HG03135 (cell line): ENCODE measurements around the gene ME3.
"Not testable (repeated sequence)": the region's sequence is repeated elsewhere in the genome, so short reads cannot be mapped to it uniquely, and the experiment has no call there.

Source experiments
- ATAC-seq: cut with Tn5 transposase; IDR thresholded peaks from one replicate; pipeline ENCODE4 v1.9.1; 2021; ENCODE audit warnings: mild to moderate bottlenecking, moderate library complexity; ENCODE audit not compliant: unreplicated experiment

The ME3 gene

GRCh38 chr11:86565801-86566312, 106.6 kb downstream of the ME3 start:
- no peak for ATAC-seq

DNA sequence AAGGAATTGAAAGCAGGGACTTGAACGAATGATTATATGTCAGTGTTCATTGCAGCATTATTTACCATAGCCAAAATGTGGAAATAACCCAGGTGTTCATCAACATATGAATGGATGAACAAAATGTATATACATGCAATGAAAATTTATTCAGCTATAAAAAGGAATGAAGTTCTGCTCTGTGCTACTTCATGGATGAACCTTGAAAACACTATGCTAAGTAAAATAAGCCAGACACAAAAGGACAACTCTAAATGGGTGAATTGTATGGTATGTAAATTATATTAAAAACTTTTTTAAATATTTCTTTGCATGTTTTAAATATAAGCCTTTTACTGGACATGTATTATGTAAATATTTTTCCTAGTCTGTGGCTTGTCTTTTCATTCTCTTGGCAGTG, 107.0 kb downstream of the ME3 start:
- no peak for ATAC-seq

- ATAC-seq: not testable (repeated sequence)
Observed at GRCh38 chr11:86562842-86563241, 109.6 kb downstream of the ME3 start.

- no peak for ATAC-seq
Observed at GRCh38 chr11:86559311-86559945, 113.0 kb downstream of the ME3 start.

- ATAC-seq: no peak
Observed at GRCh38 chr11:86558841-86559240, 113.6 kb downstream of the ME3 start.

- ATAC-seq: no peak
Observed at GRCh38 chr11:86558207-86558606, 114.2 kb downstream of the ME3 start.

DNA sequence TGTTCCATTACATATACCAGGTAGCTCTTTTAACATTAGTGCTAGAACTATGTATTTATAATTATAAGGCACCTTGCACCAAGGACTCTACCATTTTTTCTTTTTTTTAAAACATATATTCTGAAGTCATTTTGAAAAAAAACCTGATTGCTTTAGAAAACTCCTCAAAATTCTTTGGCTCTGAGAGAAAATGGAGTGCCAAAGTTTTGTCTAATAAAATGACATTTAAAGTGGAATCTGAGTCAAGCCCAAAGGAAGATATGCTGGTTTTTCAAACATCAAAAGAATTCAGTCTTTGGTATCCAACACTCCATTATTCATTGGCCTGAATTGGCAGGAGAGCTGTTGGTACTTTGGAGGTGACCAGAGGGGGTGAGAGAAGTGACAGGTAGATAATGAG, 116.5 kb downstream of the ME3 start:
- ATAC-seq: no peak

DNA sequence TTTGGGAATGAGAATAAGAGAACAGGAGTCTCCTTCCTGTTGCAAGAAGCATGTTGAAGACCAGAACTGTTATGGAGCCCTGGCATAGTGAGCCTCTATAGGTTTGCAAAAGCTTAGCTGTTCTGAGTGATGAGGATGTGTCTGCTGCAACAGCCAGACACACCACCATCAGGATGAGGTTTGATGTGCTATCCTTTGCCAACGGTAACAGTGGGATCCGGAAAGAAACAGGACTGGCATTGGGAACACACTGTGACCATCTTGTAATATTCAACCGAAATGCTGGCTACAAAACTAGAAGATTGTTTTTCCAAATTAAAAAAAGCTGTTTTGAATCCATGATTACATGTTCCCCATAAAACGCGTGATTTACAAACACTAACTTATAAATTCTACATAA, 117.0 kb downstream of the ME3 start:
- no peak for ATAC-seq

DNA sequence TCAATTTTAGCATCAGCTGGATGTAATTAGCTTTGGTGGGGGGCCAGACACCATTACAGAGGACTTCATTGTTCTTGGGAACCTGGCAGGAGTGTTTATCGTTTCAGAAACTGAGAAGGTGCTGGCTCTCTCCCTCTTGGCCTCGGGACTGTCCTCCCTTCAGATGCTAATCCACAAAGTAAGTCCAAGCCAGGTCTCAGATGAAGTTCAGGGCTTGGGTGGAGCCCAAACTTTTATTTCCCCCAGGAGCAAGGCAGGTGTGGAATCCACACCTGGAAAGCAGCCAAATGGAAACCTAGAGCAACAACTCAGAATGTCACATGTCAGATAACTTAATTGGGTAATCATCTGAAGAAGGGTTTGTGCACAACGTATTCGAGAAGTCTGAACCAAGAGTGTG, 119.2 kb downstream of the ME3 start:
- ATAC-seq: no peak

DNA sequence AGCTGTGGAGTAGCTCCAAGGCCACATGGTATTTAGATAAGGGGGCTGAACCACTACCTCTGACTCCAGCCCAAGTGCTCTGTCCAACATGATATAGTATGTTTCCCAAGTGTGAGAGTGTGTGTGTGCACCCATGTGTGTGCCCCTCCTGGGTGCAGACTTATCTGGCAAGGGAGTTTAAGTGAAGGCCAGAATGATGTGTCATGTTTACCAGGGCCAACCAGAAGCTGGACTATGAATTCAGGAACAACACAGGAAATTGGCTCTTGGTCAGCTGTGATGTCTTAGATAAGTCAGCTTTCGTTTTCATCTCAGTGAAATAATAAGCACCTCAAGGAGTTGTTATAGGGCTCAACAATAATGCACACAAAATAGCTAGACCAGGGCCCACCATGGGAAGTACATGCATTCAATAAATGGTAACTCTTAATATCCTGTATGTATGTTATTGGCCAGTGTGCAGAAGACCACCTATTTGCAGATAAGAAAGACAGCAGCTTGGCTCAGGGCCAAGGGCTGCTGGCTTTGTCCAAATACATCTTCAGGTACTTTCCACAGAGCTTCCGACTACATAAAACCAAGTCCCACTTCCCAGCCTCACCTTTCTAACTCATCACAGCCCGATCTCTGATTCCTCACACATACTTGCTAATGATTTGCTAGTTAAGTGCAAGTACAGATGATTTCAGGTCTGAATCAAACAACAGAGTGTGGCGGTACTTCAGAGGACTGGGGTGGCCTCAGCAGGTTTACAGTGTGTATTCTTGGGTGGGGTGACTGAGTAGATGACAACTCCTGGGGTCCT, 120.9 kb downstream of the ME3 start:
- ATAC-seq: peak; percentile 64

DNA sequence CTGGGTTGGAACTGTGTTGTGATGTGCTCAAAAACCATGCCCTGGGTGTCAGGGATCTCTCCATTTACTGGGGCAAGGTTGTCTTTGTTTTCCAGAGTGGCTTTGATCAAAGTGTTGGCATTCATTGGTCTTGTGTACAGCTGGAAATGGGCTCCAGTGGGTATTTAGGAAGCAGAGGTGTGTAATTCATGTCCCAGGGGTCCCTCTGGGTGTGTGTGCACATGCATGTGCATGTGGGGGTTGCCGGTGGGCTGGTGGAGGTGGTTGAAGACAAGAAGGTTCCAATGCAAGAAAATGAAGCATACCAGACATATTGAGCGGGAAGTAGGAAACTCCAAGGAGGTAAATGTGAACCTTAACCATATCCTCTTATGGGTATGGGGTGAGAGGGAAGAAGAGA, 121.7 kb downstream of the ME3 start:
- ATAC-seq: no peak

- ATAC-seq: no peak
Observed at GRCh38 chr11:86548271-86548917, 124.0 kb downstream of the ME3 start.

DNA sequence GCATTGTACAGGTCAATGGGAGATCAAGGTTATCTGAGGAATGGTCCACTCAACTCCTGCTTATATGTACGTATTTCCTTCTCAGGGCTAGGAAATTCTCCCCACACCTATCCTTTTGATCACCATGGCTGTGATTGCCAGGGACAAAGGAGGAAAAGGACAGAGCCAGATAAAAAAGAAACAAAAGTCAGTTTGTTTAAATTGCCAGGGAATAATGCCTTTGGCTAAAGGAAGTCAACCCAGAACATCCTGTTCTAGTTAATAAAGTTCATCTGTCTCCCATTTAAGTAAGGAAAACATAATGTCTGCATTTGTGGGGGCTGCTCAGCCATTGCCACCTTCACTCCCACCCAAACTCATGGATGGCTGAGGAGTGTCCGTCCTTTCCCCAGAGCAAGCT, 124.7 kb downstream of the ME3 start:
- ATAC-seq: no peak

DNA sequence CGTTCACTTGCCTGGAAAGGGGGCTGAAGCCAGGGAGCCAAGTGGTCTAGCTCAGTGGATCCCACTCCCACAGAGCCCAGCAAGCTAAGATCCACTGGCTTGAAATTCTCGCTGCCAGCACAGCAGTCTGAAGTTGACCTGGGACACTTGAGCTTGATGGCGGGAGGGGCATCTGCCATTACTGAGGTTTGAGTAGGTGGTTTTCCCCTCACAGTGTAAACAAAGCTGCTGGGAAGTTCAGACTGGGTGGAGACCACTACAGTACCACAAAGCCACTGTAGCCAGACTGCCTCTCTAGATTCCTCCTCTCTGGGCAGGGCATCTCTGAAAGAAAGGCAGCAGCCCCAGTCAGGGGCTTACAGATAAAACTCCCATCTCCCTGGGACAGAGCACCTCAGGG, 131.1 kb downstream of the ME3 start:
- not testable (repeated sequence) for ATAC-seq

- no peak for ATAC-seq
Observed at GRCh38 chr11:86538223-86538548, 134.2 kb downstream of the ME3 start.

DNA sequence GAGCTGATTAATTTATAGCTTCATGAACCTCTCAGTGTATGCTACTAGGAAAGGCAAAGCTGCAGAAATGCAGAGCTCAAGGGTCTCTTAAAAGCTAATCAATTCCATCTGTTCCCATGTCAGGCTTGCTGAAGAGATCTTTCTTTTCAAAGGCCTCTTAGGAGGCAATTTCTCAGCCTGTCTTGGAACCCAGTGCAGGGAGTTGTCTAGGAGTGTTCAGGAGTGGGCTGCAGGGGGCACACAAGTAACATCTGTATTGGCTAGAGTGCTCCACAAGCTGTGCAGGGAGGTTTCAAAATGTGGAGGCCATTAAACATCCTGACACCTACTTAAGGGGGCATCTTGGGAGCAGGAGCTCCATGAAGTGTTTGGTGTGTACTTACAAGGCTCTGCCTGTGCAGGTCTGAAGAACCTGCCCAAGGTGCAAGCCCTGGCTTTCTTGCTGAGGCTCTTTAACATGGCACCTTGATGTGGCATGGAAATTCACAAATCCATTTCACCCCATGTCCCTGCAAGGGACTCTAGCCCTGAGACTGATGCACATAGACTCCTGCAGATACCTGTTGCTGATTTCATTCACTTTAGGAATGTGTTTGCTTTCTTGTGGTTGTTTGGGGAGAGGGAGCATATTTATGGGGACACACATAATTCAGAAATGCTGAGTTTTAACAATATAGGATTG, 134.7 kb downstream of the ME3 start:
- ATAC-seq: no peak

DNA sequence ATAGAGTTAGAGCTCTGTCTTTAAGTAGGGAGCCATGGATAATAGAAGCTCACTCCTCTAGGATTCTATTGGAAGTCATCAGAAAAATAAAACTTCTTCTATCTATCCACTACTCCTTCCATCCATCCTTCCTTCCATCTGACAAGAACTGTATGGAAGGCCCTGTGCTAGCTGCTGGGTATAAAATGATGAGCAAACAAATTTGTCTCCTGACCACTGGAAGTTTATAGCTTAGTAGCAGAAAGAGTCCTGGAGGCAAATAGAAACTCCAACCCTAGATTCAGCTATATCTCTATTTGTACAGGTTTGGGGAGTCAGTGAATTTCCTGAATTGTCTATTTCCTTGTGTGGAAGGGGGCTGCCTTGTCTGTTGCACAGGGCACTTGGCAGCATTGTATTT, 136.6 kb downstream of the ME3 start:
- no peak for ATAC-seq

- ATAC-seq: no peak
Observed at GRCh38 chr11:86524620-86525352, 147.6 kb downstream of the ME3 start.

- no peak for ATAC-seq
Observed at GRCh38 chr11:86523738-86524619, 148.4 kb downstream of the ME3 start.

GRCh38 chr11:86522512-86522911, 149.9 kb downstream of the ME3 start:
- not testable (repeated sequence) for ATAC-seq
